Activated naive CD4-positive, alpha-beta T cell treated with anti-CD3 and anti-CD28 coated beads, Interleukin-2, amount 10 ng/mL, durations not matched to agents 7 days and 5 days (primary cell): ENCODE results near the gene CASZ1.

Experiments
- CTCF ChIA-PET: fragments of 350-600 bp; sonication (Branson Sonifier 250); formaldehyde crosslinking; loops from one replicate; lab custom pipeline; 2021; ENCODE audit warnings: antibody characterized with exemption; lab: Charles Lee
- DNase-seq: peaks from one replicate; pipeline ENCODE4 v3.0.0-alpha.2; 2020
- H3K27ac Mint-ChIP-seq: one replicate; pipeline ENCODE4 v1.8.0; 2021; ENCODE audit warnings: mild to moderate bottlenecking, moderate library complexity, mixed read lengths
- H3K27me3 Mint-ChIP-seq: one replicate; pipeline ENCODE4 v1.8.0; 2021; ENCODE audit warnings: mild to moderate bottlenecking, mixed read lengths
- H3K36me3 Mint-ChIP-seq: one replicate; pipeline ENCODE4 v1.8.0; 2021; ENCODE audit warnings: mixed read lengths
- H3K4me1 Mint-ChIP-seq: one replicate; pipeline ENCODE4 v1.8.0; 2021; ENCODE audit warnings: mixed read lengths
- H3K4me3 Mint-ChIP-seq: one replicate; pipeline ENCODE4 v1.8.0; 2021; ENCODE audit warnings: mild to moderate bottlenecking, moderate library complexity, mixed read lengths
- H3K9me3 Mint-ChIP-seq: one replicate; pipeline ENCODE4 v1.8.0; 2021; ENCODE audit warnings: mixed read lengths

The CASZ1 gene

DNA sequence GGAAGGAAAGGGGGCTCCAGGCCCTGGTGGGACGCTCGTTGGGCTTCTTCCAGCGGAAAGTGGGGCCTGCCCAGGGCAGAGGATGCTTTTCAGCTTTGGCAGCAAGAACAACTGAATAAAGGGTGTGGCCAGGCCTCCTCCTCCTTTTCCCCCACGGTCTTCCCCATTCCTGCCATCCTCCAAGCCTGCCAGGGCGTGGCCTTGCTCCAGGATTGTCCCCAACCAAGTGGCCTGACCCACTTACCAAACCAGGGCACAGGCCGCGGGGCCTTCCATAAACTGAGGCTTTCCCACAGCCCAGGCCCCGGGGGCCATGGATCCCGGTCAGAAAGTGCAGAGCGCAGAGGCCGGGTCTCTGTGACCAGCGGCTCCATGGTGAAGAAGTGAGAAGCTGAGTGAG lies 33.6 kb downstream of the CASZ1 start:
- Mint-ChIP-seq H3K36me3 (no peaks in the 10 kb centered on the region), H3K9me3 (no peaks in the 10 kb centered on the region), H3K4me3 (no peak overlapping the region), H3K4me1 (peaks cover 1% of the 10 kb centered on the region), H3K27me3 (peaks cover 13% of the 10 kb centered on the region), H3K27ac (no peak overlapping the region)
- CTCF ChIA-PET = no interaction called here
- DNase-seq = no peak

DNA sequence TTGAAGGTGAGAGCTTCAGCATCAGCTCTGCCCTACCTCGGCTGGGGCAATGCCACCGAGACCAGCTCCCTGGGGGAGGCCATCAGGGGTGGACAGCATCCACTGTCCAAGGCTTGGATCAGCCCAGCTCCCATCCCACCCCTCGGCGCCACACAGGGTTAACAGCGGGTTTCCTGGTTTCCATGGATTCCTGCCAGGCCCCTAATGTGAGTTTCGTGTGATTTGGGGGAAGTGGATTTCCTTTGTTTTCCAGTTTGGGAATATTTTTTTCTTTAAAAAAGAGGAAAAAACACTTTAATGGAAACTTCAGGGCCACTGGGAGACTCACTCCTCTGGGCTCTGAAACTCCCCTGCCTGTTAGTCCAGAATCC lies 34.3 kb downstream of the CASZ1 start:
- Mint-ChIP-seq H3K4me1 (peaks cover 3% of the 10 kb centered on the region), H3K27me3 (peaks cover 20% of the 10 kb centered on the region), H3K9me3 (no peaks in the 10 kb centered on the region), H3K27ac (no peak overlapping the region), H3K36me3 (no peaks in the 10 kb centered on the region), H3K4me3 (no peak overlapping the region)
- CTCF ChIA-PET = no interaction called here
- no peak for DNase-seq

DNA sequence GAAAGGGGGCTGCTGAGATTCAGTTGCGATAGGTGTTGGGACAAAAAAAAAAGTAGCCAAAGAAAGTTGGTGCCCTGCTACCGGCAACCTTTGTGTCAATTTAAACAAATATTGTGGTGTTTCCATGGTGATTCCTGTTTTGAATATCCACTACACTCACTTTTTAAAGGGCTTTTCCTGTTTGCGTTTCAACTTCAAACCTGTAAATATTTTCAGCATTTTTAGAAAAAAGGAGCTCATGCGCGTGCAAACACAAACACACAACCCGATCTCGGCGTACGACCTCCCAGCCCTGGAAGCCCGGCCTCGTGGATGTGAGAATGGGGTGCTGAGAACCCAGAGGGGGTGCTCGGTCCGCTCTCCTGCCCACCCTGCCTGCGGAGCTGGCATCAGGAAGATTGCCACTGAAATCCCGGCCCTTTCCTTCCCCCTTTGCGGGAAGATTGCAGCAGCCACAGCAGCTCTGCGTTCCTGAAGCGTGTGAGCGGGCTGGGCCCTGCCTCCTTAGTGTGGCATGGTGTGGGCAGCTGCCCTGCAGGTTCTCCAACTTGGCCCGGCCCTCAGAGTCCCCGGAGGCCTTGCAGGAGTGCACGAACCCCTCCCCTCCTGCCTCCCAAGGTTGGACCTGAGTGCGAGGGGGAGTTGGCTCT lies 34.8 kb downstream of the CASZ1 start:
- H3K27me3 Mint-ChIP-seq = peaks cover 25% of the 10 kb centered on the region
- no peak overlapping the region for H3K27ac Mint-ChIP-seq
- DNase-seq = no peak
- H3K9me3 Mint-ChIP-seq = no peaks in the 10 kb centered on the region
- H3K4me1 Mint-ChIP-seq = peaks cover 5% of the 10 kb centered on the region
- H3K4me3 Mint-ChIP-seq = no peak overlapping the region
- no peaks in the 10 kb centered on the region for H3K36me3 Mint-ChIP-seq
- CTCF ChIA-PET = no interaction called here

DNA sequence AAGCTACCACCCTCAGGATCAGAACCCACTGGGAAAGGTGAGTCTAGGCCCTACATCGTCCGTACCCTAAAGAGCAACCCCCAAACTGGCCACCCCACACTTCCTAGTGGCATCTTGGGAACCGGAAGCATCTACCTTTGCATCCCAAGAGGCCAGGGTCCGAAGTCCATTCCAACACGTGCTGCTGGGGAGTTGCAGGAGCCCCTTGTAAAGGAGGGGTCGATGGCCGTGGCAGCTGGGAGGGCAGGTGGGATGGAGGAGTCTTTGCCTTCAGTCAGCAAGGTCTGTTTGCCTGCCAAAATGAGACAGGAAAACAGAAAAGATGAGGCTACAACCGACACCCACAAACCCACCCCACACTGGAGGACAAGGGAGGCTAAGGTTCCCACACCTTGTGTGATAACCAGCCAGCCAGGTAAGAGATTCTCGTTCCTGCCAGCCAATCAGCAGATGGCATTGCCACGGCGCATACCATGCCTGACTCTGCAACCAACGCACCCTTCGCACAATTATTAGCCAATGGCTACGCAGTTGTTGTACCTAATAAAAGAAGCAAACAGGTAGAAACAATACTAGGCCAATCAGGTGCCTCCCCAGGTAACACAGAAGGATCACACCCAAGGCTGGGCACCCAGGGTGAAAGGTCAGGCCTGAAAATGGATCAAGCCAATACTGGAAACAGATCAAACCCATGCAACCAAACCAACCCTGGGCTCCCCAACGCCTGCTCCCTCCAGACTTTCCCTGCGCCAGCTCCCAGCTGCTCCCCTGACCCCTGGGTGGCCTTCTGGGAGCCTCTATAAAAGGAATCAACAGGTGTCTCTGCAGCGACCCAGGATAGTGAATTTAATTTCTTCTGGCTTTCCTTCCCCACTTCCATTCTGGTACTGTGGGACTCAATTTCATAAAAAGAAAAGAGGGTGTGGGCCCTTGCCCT lies 35.6 kb downstream of the CASZ1 start:
- H3K9me3 Mint-ChIP-seq = no peaks in the 10 kb centered on the region
- no peaks in the 10 kb centered on the region for H3K36me3 Mint-ChIP-seq
- peaks cover 10% of the 10 kb centered on the region for H3K4me1 Mint-ChIP-seq
- no peak overlapping the region for H3K27ac Mint-ChIP-seq
- CTCF ChIA-PET = no interaction called here
- peaks cover 29% of the 10 kb centered on the region for H3K27me3 Mint-ChIP-seq
- DNase-seq = no peak
- H3K4me3 Mint-ChIP-seq = no peak overlapping the region

DNA sequence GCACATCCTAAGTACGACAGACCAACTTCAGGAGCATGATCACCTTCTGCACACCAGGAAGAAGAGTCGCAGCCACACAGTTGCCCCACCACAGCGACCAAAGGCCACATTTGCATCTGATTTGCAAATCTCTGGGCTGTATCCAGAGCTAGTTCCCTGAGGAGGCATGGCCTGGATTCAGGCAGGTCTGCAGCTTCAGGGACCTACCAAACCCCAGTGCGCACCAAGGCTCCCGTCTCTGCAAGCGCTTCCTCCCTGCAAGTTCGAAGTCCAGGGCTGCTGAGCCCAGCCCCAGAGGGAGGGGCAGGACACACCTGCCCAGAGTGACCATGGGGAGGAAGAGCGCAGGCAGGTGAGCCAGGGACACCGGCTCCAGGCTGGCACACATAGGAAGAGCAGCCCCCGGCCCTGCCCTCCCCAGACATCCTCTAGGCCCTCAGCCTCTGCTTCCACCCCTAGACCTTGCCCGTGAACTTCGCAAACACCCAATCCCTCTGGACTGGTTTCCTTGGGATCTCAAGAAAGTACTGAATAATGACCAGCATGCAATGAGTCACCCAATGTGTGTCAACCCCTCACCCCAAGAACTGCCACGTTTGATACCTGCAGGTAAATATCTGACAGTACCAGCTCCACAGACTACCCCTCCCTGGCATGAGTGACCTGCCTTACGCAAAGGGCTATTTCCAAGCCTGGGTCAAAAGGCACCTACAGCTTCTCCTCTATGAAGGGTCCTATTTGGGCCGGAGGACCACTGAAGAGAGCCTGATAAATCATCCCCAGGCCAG lies 36.8 kb downstream of the CASZ1 start:
- peaks cover 30% of the 10 kb centered on the region for H3K27me3 Mint-ChIP-seq
- no peaks in the 10 kb centered on the region for H3K36me3 Mint-ChIP-seq
- no peak for DNase-seq
- no peak overlapping the region for H3K27ac Mint-ChIP-seq
- CTCF ChIA-PET = no interaction called here
- no peaks in the 10 kb centered on the region for H3K9me3 Mint-ChIP-seq
- no peak overlapping the region for H3K4me3 Mint-ChIP-seq
- peaks cover 13% of the 10 kb centered on the region for H3K4me1 Mint-ChIP-seq

DNA sequence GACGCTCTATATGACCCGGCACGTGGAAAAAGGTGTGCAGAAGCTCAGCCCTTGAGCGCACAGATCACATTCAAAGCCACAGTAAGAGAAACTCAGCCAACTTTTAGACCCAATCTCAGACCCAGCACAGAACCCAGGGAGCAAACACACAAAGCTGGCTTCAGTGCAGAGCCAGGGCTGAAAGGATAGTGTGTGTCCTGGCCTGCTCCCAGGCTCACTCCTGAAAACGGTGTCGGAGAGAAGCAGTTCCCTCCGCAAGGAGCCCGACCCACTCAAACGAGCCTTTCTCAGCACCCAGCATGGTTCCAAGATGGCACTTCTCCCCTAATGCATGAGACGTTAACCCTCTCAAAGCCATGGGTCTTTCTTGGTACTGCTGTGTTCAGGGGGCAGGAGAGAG lies 39.6 kb downstream of the CASZ1 start:
- Mint-ChIP-seq H3K9me3 (no peaks in the 10 kb centered on the region), H3K27ac (no peak overlapping the region), H3K27me3 (peaks cover 34% of the 10 kb centered on the region), H3K4me1 (peaks cover 13% of the 10 kb centered on the region), H3K36me3 (no peaks in the 10 kb centered on the region), H3K4me3 (no peak overlapping the region)
- CTCF ChIA-PET = no interaction called here
- no peak for DNase-seq

DNA sequence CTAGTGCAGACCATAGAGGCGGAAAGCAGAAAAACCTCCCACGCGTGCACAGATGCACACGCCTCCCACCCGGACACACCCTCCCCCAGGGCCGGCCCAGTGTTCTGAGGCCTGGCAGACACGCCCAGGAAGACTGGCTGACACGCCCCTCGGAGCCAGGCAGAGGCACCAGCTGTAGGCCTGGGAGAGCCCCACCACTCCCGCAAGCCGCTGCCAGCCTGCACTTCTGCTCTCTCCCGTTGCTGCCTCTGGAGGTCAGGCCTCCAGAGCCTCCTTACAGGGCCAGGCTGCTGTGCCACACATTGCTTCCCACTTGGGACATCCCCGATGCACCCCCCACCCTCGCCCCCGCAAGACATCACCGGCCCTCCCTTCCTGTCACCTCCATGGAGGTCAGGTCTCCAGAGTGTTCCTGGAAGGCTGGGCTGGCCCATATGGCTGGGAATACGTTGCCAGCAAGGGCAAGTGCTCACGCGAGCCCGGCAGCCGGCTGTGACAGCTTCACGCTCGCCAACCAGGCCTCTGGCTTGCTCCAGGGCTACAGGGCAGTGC lies 40.4 kb downstream of the CASZ1 start:
- H3K27me3 Mint-ChIP-seq = peaks cover 34% of the 10 kb centered on the region
- H3K9me3 Mint-ChIP-seq = no peaks in the 10 kb centered on the region
- CTCF ChIA-PET = no interaction called here
- no peaks in the 10 kb centered on the region for H3K36me3 Mint-ChIP-seq
- DNase-seq = peak; percentile 81
- no peak overlapping the region for H3K27ac Mint-ChIP-seq
- no peak overlapping the region for H3K4me3 Mint-ChIP-seq
- peaks cover 13% of the 10 kb centered on the region for H3K4me1 Mint-ChIP-seq

DNA sequence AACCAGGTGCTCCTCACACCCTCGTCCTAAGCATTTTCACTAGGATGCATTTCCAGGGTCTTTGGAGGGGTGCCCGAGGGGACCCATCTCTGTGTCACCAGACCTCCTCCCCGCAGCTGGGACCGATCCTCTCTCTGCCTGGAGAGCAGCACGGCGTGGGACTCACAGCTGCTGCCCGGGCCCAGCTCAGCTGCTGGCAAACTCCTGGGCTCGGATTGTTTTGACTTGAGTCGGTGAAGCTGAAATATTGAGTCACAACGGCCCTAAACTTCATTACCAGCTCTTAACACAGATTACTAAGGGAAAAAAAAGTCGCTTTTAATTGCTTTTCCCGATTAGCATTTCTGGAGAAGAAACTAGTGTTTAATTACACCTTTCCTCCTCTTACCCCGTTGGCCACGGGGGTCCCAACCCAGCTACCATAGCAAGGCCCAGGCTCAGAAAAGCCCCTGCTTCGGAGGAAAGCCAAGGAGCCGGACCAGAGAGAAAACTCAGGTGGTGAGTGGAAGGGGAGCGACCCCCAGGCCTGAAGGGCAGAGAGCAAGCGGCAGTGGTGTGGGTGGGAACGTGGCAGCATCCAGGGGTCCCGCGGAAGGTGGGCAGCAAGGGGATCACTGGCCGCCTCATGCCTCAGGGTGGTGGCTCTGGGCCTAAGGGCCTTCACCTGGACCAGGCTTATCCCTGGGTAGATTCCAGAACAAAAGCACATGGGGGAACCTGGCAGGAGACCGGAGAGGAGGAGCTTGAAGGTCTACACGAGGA lies 41.7 kb downstream of the CASZ1 start:
- no peaks in the 10 kb centered on the region for H3K9me3 Mint-ChIP-seq
- H3K27me3 Mint-ChIP-seq = peaks cover 34% of the 10 kb centered on the region
- no peak overlapping the region for H3K4me3 Mint-ChIP-seq
- no peak for DNase-seq
- CTCF ChIA-PET = no interaction called here
- no peak overlapping the region for H3K27ac Mint-ChIP-seq
- H3K36me3 Mint-ChIP-seq = no peaks in the 10 kb centered on the region
- H3K4me1 Mint-ChIP-seq = peaks cover 13% of the 10 kb centered on the region

DNA sequence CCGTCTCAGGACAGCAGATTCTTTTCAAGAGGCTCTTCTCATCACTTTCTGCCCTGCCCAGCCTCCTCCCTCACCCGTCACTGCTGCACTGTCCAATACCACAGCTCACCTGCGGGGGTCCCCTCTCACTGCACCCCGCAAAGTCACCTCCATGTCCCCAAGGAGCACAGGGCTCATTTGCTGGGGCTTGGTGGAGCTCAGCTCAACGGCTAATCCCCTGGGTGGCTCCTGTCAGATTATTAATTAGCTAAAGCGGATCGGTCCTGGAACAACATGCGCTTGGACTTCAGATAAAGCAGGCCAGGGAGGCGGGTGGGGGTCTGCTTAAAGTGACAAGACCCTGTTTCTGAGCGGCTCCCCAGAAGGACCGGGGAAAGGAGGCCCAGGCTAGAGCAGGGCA lies 43.1 kb downstream of the CASZ1 start:
- Mint-ChIP-seq H3K27ac (no peak overlapping the region), H3K36me3 (no peaks in the 10 kb centered on the region), H3K27me3 (peaks cover 34% of the 10 kb centered on the region), H3K4me1 (peaks cover 13% of the 10 kb centered on the region), H3K9me3 (no peaks in the 10 kb centered on the region), H3K4me3 (no peak overlapping the region)
- CTCF ChIA-PET = no interaction called here
- peak; percentile 27 for DNase-seq

DNA sequence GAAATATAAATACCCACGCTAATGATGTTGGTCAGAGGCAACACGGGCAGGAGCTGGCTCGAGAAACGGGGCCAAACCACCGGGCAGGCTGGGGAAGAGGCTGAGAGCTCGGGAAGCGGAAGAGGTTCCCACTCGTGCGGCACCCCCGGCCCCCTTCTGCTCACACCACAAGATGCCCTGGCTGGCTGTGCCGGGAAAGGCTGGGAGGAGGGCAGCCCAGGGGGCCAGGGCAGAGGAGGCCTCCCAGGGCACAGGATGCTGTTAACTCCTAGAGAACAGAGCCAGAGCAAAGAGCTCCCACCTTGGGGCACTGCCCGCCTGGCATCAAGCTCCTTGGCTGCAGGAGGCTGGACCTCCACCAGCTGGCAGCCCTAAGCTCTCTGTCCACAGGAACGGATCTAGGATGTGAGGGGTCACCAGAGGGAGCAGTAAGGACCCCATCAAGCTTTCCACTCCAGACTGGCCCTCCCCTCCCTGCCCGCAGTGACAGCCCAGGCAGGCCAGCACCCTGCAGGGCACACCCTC lies 44.8 kb downstream of the CASZ1 start:
- Mint-ChIP-seq H3K9me3 (no peaks in the 10 kb centered on the region), H3K4me3 (no peak overlapping the region), H3K27me3 (peaks cover 19% of the 10 kb centered on the region), H3K36me3 (no peaks in the 10 kb centered on the region), H3K27ac (no peak overlapping the region), H3K4me1 (peaks cover 8% of the 10 kb centered on the region)
- CTCF ChIA-PET = no interaction called here
- DNase-seq = no peak

DNA sequence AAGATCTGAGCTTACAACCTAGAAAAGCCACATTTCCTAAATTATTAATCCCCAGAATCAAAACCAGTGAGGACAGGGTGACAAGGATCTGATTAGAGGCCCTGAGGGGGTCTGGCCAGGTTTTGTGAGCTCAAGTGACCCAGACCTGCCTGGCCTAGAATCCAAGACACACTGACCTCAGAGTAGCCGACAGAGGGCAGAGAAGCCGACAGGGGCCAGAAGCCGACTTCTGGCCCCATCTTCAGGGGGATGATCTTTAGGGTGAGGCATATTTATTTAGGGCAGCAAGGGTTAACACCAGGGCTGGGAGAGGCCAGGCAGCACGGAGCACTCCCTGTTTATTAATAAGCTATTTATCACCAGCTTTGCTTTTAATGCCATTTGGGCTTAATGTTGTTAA lies 45.3 kb downstream of the CASZ1 start:
- DNase-seq = no peak
- H3K27ac Mint-ChIP-seq = no peak overlapping the region
- peaks cover 6% of the 10 kb centered on the region for H3K4me1 Mint-ChIP-seq
- CTCF ChIA-PET = no interaction called here
- no peaks in the 10 kb centered on the region for H3K36me3 Mint-ChIP-seq
- H3K4me3 Mint-ChIP-seq = no peak overlapping the region
- peaks cover 17% of the 10 kb centered on the region for H3K27me3 Mint-ChIP-seq
- no peaks in the 10 kb centered on the region for H3K9me3 Mint-ChIP-seq

DNA sequence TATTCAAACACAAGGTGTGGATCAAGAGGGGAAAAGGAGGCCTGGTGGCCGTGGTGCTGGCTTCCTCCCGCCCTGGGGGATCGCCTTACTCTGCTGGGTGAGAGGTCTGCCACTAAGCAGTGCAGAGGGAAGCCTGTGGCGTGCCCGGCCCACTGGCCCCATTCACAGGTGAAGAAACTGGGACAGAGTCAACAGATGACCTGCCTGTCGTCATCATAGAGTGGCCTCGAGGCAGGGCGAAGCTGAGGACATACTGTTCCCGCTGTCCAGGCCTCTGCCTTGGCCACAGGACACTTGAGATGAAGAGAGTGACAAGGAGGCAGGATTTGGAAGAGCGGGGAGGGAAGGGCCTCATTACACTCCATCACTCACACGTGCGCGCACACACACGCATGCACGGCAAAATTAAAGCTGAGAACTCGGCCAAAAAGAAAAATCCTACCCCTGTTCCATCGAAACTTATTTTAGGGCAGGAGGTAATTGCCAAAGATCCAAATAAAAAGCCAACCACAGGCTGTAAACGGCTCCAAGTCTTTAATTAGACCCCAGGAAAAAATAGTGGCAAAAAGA lies 50.5 kb downstream of the CASZ1 start:
- Mint-ChIP-seq H3K27ac (no peak overlapping the region), H3K36me3 (no peaks in the 10 kb centered on the region), H3K4me1 (no peaks in the 10 kb centered on the region), H3K9me3 (no peaks in the 10 kb centered on the region), H3K27me3 (peaks cover 31% of the 10 kb centered on the region), H3K4me3 (no peak overlapping the region)
- no peak for DNase-seq
- CTCF ChIA-PET = interaction anchor here (1.3 kb wide), 1 partner anchor 21 kb away, joined by 3 read pairs; no protein-coding TSS in a partner anchor

DNA sequence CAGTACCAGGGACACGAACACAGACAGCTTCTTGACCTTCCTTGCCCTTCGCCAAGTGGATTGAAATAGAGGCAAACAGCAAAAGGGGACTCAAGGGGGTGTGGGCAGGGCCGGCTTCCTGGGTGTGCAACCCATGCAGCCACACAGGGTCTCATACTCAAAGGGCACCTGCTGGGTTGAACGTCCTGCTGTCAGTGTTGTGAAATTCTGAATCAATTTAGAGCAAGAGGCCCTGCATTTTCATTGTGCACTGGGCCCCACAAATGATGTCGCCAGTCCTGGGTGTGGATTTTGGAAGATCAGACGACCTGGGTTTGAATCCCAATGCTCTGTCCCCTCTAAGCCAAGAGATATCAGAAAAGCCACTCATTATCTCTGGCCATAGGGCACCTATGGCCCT lies 51.1 kb downstream of the CASZ1 start:
- Mint-ChIP-seq H3K27ac (no peak overlapping the region), H3K4me1 (no peaks in the 10 kb centered on the region), H3K27me3 (peaks cover 32% of the 10 kb centered on the region), H3K9me3 (no peaks in the 10 kb centered on the region), H3K36me3 (no peaks in the 10 kb centered on the region), H3K4me3 (no peak overlapping the region)
- DNase-seq = no peak
- CTCF ChIA-PET = no interaction called here
